Progenitor cell of endocrine pancreas (in vitro differentiated cells): ENCODE results near the gene C1QL4. TPM values are rescaled to one million over a fixed set of nuclear protein-coding genes. Genes with fewer than 3 reads are reported as not detected.

ENCODE experiments used
- DNase-seq: peaks from one replicate; pipeline ENCODE4 v3.0.0; 2021; ENCODE audit warnings: low spot score; ENCODE audit not compliant: unreplicated experiment
- H3K27ac Mint-ChIP-seq: 2 replicates; pipeline ENCODE4 v1.8.0; 2021; ENCODE audit warnings: mild to moderate bottlenecking, moderate library complexity, mixed read lengths
- H3K27me3 Mint-ChIP-seq: 2 replicates; pipeline ENCODE4 v1.8.0; 2021; ENCODE audit warnings: mixed read lengths
- H3K36me3 Mint-ChIP-seq: 2 replicates; pipeline ENCODE4 v1.8.0; 2022; ENCODE audit warnings: mixed read lengths; ENCODE audit not compliant: insufficient read depth
- H3K4me1 Mint-ChIP-seq: 2 replicates; pipeline ENCODE4 v1.8.0; 2021; ENCODE audit warnings: low read depth, mixed read lengths
- H3K4me3 Mint-ChIP-seq: 2 replicates; pipeline ENCODE4 v1.8.0; 2021; ENCODE audit warnings: low read depth, mild to moderate bottlenecking, moderate library complexity, mixed read lengths
- H3K9me3 Mint-ChIP-seq: 2 replicates; pipeline ENCODE4 v1.8.0; 2021; ENCODE audit warnings: low read depth, mixed read lengths
- CTCF ChIP-seq: fragments of 200-600 bp; sonication (generic); IDR thresholded peaks from one replicate; pipeline ENCODE4 v1.5.0; 2021; ENCODE audit warnings: antibody characterized with exemption, mild to moderate bottlenecking; ENCODE audit not compliant: unreplicated experiment
- total RNA-seq: library from RNA; stranded (reverse); gene quantifications from 2 replicates; pipeline ENCODE4 v1.2.1, GENCODE V29; 2021

The C1QL4 gene
- total RNA-seq, 1 donor from 2014 or later = 0.79 TPM

- Mint-ChIP-seq H3K27ac (no peak overlapping the region), H3K4me3 (peak overlapping the region; percentile 29), H3K36me3 (peaks cover 2% of the 10 kb centered on the region), H3K9me3 (no peaks in the 10 kb centered on the region), H3K27me3 (no peaks in the 10 kb centered on the region), H3K4me1 (peaks cover 18% of the 10 kb centered on the region)
- no peak for TF ChIP-seq CTCF
- DNase-seq = no peak
Observed at GRCh38 chr12:49365542-49365941, 28.6 kb upstream of the C1QL4 start.

GRCh38 chr12:49364989-49365388 lies 28.0 kb upstream of the C1QL4 start:
- Mint-ChIP-seq H3K4me3 (no peak overlapping the region), H3K36me3 (peaks cover 2% of the 10 kb centered on the region), H3K27ac (no peak overlapping the region), H3K4me1 (peaks cover 16% of the 10 kb centered on the region), H3K9me3 (no peaks in the 10 kb centered on the region), H3K27me3 (no peaks in the 10 kb centered on the region)
- no peak for TF ChIP-seq CTCF
- no peak for DNase-seq

- Mint-ChIP-seq H3K9me3 (no peaks in the 10 kb centered on the region), H3K27ac (no peak overlapping the region), H3K4me3 (no peak overlapping the region), H3K27me3 (no peaks in the 10 kb centered on the region), H3K36me3 (no peaks in the 10 kb centered on the region), H3K4me1 (peaks cover 10% of the 10 kb centered on the region)
- TF ChIP-seq CTCF = no peak
- no peak for DNase-seq
Observed at GRCh38 chr12:49362077-49362476, 25.1 kb upstream of the C1QL4 start.

- Mint-ChIP-seq H3K36me3 (no peaks in the 10 kb centered on the region), H3K27ac (no peak overlapping the region), H3K9me3 (no peaks in the 10 kb centered on the region), H3K27me3 (no peaks in the 10 kb centered on the region), H3K4me3 (no peak overlapping the region), H3K4me1 (peaks cover 10% of the 10 kb centered on the region)
- no peak for DNase-seq
- TF ChIP-seq CTCF = no peak
Observed at GRCh38 chr12:49359671-49360070, 22.7 kb upstream of the C1QL4 start.

GRCh38 chr12:49358483-49359141 lies 21.6 kb upstream of the C1QL4 start:
- Mint-ChIP-seq H3K36me3 (no peaks in the 10 kb centered on the region), H3K4me3 (no peak overlapping the region), H3K9me3 (no peaks in the 10 kb centered on the region), H3K27me3 (no peaks in the 10 kb centered on the region), H3K4me1 (peaks cover 10% of the 10 kb centered on the region), H3K27ac (peak overlapping the region; percentile 64)
- DNase-seq = no peak
- TF ChIP-seq CTCF = peak; percentile 82
